Smooth muscle cell (in vitro differentiated cells): ENCODE results near the gene FBXO24. TPM values are rescaled to one million over a fixed set of nuclear protein-coding genes. Genes with fewer than 3 reads are reported as not detected.

Source experiments
- DNase-seq: peaks from one replicate; lab custom pipeline; 2025; ENCODE audit not compliant: unreplicated experiment; lab: John Stamatoyannopoulos, UW
- H2AFZ ChIP-seq: fragments of 200-600 bp; sonication (generic); 2 replicates; pipeline ENCODE4 v1.6.0; 2016; ENCODE audit warnings: antibody characterized with exemption, low read depth, mild to moderate bottlenecking
- H3F3A ChIP-seq: fragments of 200-600 bp; sonication (generic); 2 replicates; pipeline ENCODE4 v1.6.0; 2017; ENCODE audit warnings: antibody characterized with exemption, low read depth
- H3K27ac ChIP-seq: fragments of 200-600 bp; sonication (generic); 2 replicates; pipeline ENCODE4 v1.5.1; 2016; ENCODE audit warnings: low read depth, mild to moderate bottlenecking
- H3K27me3 ChIP-seq: fragments of 200-600 bp; sonication (generic); 2 replicates; pipeline ENCODE4 v1.6.1; 2016; ENCODE audit warnings: low read depth, mild to moderate bottlenecking
- H3K36me3 ChIP-seq: fragments of 200-600 bp; sonication (generic); 2 replicates; pipeline ENCODE4 v1.5.1; 2016; ENCODE audit warnings: low read depth
- H3K4me1 ChIP-seq: fragments of 200-600 bp; sonication (generic); 2 replicates; pipeline ENCODE4 v1.5.1; 2016; ENCODE audit warnings: low read depth
- H3K4me2 ChIP-seq: fragments of 200-600 bp; sonication (generic); 2 replicates; pipeline ENCODE4 v1.6.0; 2016; ENCODE audit warnings: mild to moderate bottlenecking
- H3K4me3 ChIP-seq: fragments of 200-600 bp; sonication (generic); 2 replicates; pipeline ENCODE4 v1.5.1; 2016; ENCODE audit warnings: mild to moderate bottlenecking
- H3K79me2 ChIP-seq: fragments of 200-600 bp; sonication (generic); 2 replicates; pipeline ENCODE4 v1.6.0; 2016; ENCODE audit warnings: low read depth, mild to moderate bottlenecking
- H3K9ac ChIP-seq: fragments of 200-600 bp; sonication (generic); 2 replicates; pipeline ENCODE4 v1.6.0; 2016; ENCODE audit warnings: low read depth
- H3K9me3 ChIP-seq: fragments of 200-600 bp; sonication (generic); replicated peaks from 2 replicates; pipeline ENCODE4 v1.5.1; 2016; ENCODE audit warnings: low read depth
- H4K20me1 ChIP-seq: fragments of 200-600 bp; sonication (generic); 2 replicates; pipeline ENCODE4 v1.6.0; 2016; ENCODE audit warnings: low read depth
- CTCF ChIP-seq: fragments of 200-600 bp; sonication (generic); IDR thresholded peaks from 2 replicates; pipeline ENCODE4 v1.5.1; 2017; ENCODE audit warnings: borderline replicate concordance, mild to moderate bottlenecking, antibody characterized with exemption; ENCODE audit not compliant: insufficient read depth, poor library complexity, severe bottlenecking
- WGBS: methylation state at CpG from one replicate; pipeline ENCODE4 v1.1.7; 2016; ENCODE audit warnings: low lambda C conversion rate; 5-methylcytosine and 5-hydroxymethylcytosine counted together
- polyA plus RNA-seq: library from polyadenylated mRNA; unstranded; fragments of >200 nt; fragmentation: Nextera tagmentation; extraction: Ambion mirVana; gene quantifications from 2 replicates; pipeline ENCODE4 v1.2.1, GENCODE V29; 2016
- total RNA-seq: library from RNA; depleted of rRNA; stranded (reverse); fragments of >200 nt; gene quantifications from 2 replicates; pipeline ENCODE4 v1.2.3, GENCODE V29; 2014

The FBXO24 gene
- total and polyA plus RNA-seq, 2 experiments from 2014 or later = 0.22 to 0.61 TPM

GRCh38 chr7:100575746-100576383 lies 10.3 kb upstream of the FBXO24 start:
- no peak for DNase-seq
- no peak overlapping the region for H2AFZ ChIP-seq
- H3K27me3 ChIP-seq = peaks cover 6% of the 10 kb centered on the region
- no peaks in the 10 kb centered on the region for H3K79me2 ChIP-seq
- H3K9ac ChIP-seq = no peak overlapping the region
- no peaks in the 10 kb centered on the region for H3K36me3 ChIP-seq
- no peak overlapping the region for H3K27ac ChIP-seq
- no peak overlapping the region for H3K4me3 ChIP-seq
- no peak for TF ChIP-seq CTCF
- no peaks in the 10 kb centered on the region for H3K4me1 ChIP-seq
- H3K9me3 ChIP-seq = no peaks in the 10 kb centered on the region
- H4K20me1 ChIP-seq = peaks cover 4% of the 10 kb centered on the region
- 97% methylated on average over 17 of the region's 17 CpGs for WGBS
- no peak overlapping the region for H3K4me2 ChIP-seq
- H3F3A ChIP-seq = no peaks in the 10 kb centered on the region

- no peak overlapping the region for H2AFZ ChIP-seq
- no peak for DNase-seq
- no peaks in the 10 kb centered on the region for H3F3A ChIP-seq
- no peaks in the 10 kb centered on the region for H3K4me1 ChIP-seq
- TF ChIP-seq CTCF = no peak
- H3K27me3 ChIP-seq = no peaks in the 10 kb centered on the region
- H3K4me2 ChIP-seq = no peak overlapping the region
- H3K9me3 ChIP-seq = no peaks in the 10 kb centered on the region
- no peak overlapping the region for H3K9ac ChIP-seq
- H4K20me1 ChIP-seq = peaks cover 4% of the 10 kb centered on the region
- no peaks in the 10 kb centered on the region for H3K79me2 ChIP-seq
- WGBS = 97% methylated on average over 10 of the region's 13 CpGs
- peaks cover 5% of the 10 kb centered on the region for H3K36me3 ChIP-seq
- no peak overlapping the region for H3K4me3 ChIP-seq
- H3K27ac ChIP-seq = no peak overlapping the region
Measured at GRCh38 chr7:100576384-100576993, 9.6 kb upstream of the FBXO24 start.

- Histone ChIP-seq H3K27ac (no peak overlapping the region), H3K27me3 (no peaks in the 10 kb centered on the region), H3K9ac (no peak overlapping the region), H2AFZ (no peak overlapping the region), H3K4me3 (no peak overlapping the region), H3K36me3 (peaks cover 6% of the 10 kb centered on the region), H3F3A (no peaks in the 10 kb centered on the region), H3K4me1 (no peaks in the 10 kb centered on the region), H3K79me2 (peaks cover 3% of the 10 kb centered on the region), H4K20me1 (peaks cover 7% of the 10 kb centered on the region), H3K9me3 (no peaks in the 10 kb centered on the region), H3K4me2 (no peak overlapping the region)
- 97% methylated on average over 18 of the region's 24 CpGs for WGBS
- DNase-seq = no peak
- TF ChIP-seq CTCF = no peak
Measured at GRCh38 chr7:100577103-100577502, 9.0 kb upstream of the FBXO24 start.

- Histone ChIP-seq H2AFZ (no peak overlapping the region), H3K27ac (no peak overlapping the region), H3K9ac (no peak overlapping the region), H3K36me3 (peaks cover 6% of the 10 kb centered on the region), H3K4me2 (no peak overlapping the region), H3K79me2 (peaks cover 7% of the 10 kb centered on the region), H3K4me1 (no peaks in the 10 kb centered on the region), H3K9me3 (no peaks in the 10 kb centered on the region), H3K27me3 (no peaks in the 10 kb centered on the region), H4K20me1 (peaks cover 11% of the 10 kb centered on the region), H3K4me3 (no peak overlapping the region), H3F3A (no peaks in the 10 kb centered on the region)
- DNase-seq = no peak
- WGBS = 97% methylated on average over 13 of the region's 14 CpGs
- TF ChIP-seq CTCF = no peak
Measured at GRCh38 chr7:100577507-100577906, 8.6 kb upstream of the FBXO24 start.
